ENCODE measurements around the gene EPHA3.
A peak's percentile ranks its signal among the peaks of the same experiment; 100 is the strongest.

Gene EPHA3

DNA sequence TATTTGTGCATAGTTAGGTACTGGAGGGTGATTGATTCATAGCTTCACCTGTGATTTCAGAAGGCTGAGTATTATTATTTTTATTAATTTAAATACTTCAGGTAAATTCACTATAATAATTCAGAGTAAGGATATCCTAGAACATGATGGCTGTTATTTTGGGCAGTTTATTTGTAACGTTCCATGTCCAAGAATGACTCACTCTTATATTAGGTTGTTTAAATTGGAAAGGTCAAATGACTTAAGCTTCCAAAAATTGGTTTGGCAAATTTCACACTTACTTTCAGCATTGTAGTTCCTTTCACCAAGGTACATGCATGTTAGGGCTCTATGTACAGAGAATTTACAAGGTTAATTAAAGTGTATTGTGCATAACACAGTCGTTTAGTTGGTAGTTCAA is 120.2 kb downstream of the EPHA3 start:
- peak; percentile 5 for DNase-seq (ENCODE audit: low read depth)

DNA sequence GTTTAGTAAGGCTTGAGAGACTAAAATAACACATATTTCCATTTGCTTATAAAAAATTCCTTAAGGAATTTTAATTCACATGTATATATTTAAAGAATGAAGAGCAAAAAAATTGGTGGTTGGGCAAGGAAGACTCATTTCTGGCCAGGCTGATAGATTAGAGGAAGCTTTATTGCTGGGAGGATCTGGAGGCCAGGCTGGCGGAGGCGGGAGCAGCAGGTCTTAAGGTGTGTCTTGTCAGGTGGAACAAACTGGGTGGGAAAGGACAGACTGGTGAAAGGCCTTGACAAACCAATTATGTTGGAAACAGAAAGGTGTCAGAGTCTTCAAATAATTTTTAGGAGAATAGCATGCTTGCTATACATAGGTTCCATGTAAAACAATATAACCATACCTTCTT is 124.7 kb downstream of the EPHA3 start:
- no peak for DNase-seq (ENCODE audit: low read depth)

DNA sequence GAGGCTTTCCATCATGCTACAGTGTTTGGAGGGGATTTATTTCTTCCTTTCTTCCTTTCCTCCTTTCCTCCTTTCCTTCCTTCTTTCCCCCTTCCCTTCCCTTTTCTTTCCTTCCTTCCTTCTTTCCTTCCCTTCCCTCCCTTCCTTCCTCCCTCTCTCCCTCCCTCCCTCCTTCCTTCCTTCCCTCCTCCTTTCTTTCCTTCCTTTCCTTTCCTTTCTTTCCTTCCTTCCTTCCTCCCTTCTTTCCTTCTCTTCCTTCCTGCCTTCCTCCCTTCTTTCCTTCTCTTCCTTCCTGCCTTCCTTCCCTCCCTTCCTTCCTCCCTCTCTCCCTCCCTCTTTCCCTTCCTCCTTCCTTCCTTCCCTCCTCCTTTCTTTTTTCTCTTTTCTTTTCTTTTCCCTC is 127.2 kb downstream of the EPHA3 start:
- DNase-seq (ENCODE audit: low read depth), result no peak

DNA sequence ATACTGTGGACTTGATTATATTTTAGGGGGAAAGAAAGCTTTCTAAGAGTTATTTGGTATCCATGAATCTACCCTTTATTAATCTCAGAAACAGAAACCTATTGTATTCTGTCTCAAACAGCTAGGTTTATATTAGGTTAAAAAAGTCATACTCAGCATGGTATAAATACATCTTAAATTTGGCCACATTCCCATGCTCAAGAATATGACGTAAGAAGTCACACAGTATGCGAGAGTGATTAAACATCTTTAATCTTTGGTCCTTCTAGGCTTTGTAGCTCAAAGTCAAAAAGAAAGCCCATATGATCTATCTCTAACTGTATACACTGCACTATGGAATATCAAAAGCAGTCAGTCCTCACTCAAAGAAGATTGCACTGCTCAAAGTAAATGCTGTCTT is 131.4 kb downstream of the EPHA3 start:
- DNase-seq (ENCODE audit: low read depth), result no peak

DNA sequence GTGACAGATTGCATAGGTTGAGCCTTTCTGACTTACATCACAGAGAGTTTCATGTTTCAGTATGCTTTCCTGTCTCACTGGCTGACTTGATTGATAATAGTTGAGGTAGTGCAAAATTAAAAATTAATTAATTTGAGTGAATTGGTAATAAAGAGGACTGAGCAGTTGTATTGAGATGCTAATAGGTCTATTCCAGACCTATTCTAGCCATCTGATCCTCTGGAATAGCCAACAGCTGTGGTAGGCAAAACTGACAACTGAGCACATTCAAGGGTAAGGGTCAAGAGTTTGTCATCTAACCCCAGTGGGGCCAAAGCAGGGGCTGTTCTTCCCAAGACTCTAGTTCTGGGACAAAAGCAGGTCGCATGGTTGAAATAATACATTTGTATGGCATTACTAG is 132.4 kb downstream of the EPHA3 start:
- DNase-seq (ENCODE audit: low read depth), result no peak

DNA sequence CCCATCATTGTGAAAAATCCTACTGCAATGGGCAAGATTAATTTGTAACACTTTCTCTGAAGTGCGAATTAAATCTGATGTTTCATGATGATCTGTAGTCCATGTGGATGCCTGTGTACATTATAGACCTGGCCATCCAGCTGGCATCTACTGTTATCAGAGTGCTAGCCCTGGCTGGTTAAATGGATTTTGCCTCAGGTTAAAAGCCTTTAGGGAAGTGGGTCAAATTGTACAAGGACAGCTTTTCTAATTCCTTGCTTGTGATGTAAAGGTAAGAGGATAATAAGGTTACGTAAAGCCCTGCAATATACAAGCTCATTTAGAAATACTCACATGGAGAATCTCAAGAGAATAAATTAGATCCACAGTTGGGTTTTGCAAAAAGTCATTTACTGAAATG is 138.2 kb downstream of the EPHA3 start:
- DNase-seq (ENCODE audit: low read depth), result no peak

DNA sequence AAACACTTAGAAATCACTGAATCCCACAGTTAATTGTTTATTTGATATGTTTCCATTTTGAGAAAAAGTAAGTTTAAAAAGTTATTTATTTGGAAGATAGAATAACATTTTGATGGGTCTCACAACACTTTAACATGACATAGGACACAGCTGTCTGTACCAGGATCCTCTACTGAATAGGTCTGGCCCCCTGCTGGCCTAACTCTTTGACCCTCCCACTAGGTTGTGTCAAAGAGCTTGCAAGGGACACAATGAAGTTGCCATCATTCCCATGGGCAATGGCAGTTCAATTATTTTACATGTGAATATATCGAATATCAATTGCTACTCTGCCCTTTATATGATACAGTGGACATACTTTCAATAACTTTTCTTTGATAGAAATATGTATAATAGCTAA is 138.9 kb downstream of the EPHA3 start:
- no peak for DNase-seq (ENCODE audit: low read depth)

DNA sequence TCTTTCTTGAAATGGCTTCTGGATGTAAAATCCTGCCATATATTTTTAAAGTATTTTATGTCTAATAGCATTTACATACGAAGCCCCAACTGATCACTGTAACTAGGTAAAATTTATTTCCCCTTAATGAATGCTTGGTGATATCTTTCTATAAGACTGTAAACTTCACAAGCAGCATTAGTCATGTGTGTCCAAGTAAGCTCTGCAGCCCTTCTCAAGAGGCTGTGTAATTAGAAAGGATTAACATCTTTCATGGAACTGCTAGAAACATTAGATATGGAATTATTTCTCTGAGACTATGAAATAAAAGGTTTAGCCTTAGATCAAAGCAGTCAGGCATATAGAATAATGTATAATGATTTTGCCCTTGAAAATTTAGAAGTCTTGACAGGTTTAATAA is 143.3 kb downstream of the EPHA3 start:
- no peak for DNase-seq (ENCODE audit: low read depth)

DNA sequence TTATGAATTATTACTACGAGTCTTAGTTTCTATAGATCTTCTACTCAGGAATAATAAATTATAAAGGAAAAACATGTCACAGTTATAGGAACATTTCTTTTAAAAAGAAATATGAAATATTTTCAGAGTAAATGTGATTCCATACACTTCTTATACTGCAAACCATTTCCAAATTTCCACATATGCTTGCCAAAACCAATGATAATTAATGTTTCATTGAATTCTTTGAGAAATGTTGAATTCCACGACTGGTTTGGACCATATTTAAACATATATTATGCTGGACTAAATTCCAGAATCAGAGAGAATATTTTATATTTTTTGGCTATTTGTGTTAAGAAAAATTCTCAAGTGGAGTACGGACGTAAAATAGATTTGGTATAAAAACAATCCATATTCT is 144.6 kb downstream of the EPHA3 start:
- no peak for DNase-seq (ENCODE audit: low read depth)

DNA sequence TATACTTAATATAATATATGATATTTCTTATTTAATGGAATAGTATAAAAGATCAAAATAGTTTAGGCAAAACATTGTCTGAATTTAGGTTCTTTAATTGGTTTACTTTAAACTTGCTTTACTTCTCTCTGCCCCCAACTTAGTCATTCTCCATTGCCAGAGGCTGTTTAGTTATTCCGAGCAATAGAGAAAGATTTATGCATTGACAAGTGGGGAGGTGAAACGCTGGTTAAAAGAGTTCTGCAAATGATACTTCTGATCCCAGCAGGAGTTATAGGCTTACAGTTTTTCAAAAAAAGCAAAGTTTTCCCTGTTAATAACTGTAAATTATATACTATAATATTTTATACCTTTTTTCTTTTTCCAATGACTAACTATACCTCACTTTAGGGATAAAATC is 145.4 kb downstream of the EPHA3 start:
- no peak for DNase-seq (ENCODE audit: low read depth)

DNA sequence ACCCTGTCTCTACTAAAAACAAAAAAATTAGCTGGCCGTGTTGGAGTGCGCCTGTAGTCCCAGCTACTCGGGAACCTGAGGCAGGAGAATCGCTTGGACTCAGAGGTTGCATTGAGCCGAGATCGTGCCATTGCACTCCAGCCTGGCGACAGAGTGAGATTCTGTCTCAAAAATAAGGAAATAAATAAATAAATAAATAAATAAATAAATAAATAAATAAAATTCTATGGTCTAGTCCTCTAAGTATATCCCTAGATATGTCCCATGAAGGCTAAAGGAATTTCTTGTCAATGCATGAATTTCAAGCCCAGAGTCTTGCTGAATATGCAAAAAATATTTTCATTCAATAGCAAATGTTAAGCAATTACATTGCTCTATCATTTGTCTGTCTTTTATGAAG is 149.0 kb downstream of the EPHA3 start:
- DNase-seq (ENCODE audit: low read depth), result no peak

DNA sequence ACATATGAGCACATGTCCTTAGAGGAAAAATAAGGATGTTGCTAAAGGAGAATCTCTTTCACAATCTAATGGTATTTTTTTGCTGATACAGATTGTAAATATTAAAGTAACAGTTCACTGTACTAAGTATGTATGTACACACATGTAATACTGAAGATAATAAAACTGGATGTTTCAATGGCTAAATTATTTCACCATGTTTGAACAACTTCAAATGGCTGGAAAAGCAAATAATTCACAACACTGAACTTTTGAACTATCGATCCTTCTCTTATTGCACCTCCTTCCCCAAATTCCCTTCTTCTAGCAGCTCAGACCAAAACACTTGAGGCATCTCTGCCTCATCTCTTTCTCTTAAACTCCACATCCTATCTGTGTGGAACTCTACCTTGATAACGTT is 149.5 kb downstream of the EPHA3 start:
- no peak for DNase-seq (ENCODE audit: low read depth)

DNA sequence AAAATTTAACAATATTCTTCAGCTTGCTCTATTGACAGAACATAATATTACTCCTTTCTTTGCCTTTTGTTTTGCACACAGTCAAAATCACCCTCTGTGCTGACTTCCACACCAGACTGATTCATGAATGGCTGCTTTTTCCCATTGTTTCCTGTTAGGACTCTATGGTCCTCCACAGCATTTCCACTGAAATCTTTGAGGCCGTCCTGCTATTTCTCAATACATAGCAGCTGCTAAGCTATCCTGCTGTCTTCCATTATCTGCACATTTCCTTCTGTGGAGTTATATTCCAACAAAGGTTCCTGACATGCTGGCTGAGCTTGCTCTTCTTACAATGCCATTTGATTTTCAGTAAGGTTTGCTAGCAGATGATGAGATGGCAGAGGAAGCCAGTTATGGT is 153.3 kb downstream of the EPHA3 start:
- DNase-seq (ENCODE audit: low read depth), result no peak

DNA sequence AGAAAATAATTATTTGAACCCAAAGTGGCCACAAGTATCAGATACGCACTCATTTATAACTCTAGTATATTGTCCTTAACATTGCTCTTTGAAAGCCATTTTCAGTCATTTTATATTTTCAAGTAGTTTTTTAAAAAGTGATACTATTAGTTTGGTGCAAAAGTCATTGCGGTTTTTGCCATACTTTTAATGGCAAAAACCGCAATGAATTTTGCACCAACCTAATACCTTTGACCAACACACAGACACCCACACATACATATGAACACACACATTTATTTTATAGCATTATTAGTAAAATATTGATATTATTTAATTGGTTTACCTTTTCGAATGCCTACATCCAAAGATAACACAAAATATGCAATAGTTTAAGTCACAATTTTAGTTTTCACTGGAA is 154.3 kb downstream of the EPHA3 start:
- no peak for DNase-seq (ENCODE audit: low read depth)

DNA sequence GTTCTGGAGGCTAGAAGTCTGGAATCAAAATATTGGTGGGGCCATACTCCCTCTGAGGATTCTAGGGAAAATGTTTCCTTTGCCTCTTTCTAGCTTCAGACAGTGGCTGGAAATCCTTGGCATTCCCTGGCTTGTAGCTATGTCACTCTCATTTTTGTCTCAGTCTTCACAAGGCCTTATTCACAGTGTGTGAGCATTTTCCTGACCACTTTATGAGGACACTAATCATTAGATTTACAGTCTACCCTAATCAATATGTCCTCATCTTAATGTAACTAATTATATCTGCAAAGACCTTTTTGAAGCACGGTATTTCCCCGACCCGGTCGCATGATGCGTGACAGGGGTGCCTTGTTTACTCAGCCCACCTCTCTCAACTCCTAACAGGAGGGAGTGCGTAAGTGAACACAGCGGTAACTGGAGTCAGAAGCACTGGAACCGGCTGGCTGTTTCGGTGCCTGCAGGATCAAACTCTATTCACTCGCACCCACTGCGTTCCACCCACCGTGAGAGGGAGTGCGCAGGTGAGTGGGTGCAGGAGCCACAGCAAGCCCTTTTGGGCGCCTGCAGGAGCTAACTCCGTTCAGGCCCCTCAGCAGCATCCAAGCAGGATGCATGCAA is 155.0 kb downstream of the EPHA3 start:
- no peak for DNase-seq (ENCODE audit: low read depth)

DNA sequence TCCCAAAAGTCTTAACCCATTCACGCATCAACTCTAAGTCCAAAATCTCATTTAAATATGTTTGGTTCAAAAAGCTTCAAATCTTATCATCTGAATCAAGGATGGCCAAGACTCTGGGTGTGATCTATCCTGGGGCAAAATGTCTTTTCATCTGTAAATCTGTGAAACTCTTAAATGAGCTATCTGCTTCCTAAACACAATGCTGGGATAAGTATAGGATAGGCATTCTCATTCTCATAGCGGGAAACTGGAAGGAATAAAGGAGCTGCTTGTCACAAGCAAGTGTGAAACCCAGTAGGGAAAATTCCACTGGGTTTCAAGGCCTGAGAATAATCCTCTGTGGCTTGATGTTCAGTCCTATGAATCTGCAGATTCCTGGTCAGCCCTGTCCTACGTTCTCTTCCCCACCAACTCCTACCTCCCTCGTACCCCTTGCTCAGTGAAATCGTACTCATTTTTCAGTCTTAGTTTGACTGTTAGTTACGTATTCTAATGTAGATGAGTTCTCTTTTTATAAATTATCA is 156.7 kb downstream of the EPHA3 start:
- no peak for DNase-seq (ENCODE audit: low read depth)

DNA sequence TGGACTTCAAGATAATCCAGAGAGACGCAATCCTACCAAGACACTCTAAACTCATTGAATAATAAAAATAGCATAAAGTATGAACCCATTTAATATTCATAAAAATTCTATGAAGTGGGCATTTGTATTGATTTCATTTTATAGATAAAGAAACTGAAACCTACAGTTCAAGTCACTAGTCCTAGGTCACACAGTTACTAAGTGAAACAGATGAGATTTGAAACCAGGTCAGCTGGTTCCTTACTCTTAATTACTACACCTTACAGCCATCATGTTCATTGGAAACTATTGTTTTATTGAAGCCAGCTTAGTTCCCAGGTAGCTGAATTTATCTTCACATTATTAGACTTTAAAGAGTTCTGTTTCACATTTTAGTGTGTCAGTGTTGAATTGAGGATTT is 158.7 kb downstream of the EPHA3 start:
- DNase-seq (ENCODE audit: low read depth), result no peak

DNA sequence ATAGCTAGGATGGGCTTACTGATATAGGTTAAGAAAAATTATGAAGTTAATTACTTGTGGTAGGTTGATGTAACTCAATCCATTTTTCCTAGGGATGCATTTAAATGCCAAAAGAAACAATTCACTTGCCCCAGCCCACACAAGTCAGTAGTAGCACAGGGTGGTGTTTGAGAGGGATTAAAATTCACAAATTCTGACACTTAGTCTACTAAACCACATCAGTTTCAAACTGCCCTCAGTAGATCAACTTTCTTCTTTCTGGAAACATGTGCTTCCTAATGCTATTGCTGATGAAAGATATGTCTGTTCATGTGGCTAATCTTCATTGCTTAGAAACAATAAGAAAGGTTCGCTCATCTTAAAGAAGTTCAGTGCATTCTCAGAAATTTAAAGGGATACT is 160.6 kb downstream of the EPHA3 start:
- no peak for DNase-seq (ENCODE audit: low read depth)

DNA sequence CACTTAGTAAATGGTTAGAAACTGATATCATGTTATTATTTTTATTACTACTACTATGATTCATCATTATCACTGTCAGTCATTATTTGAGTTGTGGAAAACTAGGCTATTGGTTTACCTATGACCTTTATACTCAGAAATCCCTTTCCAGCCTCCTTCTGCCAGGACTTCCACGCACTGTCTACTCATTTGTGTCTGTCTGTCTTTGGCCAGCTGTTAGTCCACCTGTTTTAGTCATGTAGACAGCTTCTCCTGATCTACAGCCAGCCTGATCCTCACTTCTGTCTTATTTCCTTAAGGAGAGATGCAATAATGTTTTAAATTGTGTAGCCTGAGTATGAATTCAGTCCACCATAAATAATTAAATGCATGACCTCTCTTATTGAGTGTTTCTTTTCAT is 162.8 kb downstream of the EPHA3 start:
- no peak for DNase-seq (ENCODE audit: low read depth)

DNA sequence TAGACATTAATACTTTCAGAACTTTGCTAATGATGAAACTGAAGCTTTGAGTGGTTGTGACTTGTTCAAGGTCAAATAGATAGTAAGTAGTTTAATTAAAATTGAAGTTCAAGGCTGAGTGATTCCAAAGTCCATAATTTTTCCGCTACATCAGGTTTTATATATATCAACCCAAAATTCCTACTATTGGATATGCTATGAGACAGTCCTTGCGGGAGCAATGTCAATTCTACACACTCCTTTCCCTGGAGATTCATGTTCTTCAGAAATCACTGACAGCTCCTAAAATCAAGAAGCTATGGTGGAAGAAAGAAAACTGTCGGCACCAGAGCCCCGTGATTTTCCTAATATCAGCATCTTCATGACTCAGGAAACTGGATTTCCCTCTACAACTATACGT is 167.6 kb downstream of the EPHA3 start:
- DNase-seq (ENCODE audit: low read depth), result no peak

DNA sequence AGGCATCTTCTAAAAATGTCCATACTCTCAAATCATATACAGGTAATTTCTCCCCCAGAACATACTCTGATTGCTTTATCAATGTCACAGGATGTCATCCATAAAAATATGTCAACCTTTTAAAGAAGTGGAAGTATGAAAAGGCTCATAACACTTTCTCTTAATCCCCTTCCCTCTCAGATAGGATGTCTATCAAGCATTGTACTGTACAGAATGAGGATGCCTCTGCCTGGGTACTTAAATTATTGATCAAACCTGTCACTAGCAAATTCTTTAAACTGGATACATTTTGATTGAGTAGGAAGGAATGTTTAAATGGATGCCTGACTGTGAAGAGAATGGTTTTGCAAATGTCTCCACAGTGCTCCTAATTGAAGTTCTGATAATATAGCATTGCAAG is 168.7 kb downstream of the EPHA3 start:
- DNase-seq (ENCODE audit: low read depth), result no peak

DNA sequence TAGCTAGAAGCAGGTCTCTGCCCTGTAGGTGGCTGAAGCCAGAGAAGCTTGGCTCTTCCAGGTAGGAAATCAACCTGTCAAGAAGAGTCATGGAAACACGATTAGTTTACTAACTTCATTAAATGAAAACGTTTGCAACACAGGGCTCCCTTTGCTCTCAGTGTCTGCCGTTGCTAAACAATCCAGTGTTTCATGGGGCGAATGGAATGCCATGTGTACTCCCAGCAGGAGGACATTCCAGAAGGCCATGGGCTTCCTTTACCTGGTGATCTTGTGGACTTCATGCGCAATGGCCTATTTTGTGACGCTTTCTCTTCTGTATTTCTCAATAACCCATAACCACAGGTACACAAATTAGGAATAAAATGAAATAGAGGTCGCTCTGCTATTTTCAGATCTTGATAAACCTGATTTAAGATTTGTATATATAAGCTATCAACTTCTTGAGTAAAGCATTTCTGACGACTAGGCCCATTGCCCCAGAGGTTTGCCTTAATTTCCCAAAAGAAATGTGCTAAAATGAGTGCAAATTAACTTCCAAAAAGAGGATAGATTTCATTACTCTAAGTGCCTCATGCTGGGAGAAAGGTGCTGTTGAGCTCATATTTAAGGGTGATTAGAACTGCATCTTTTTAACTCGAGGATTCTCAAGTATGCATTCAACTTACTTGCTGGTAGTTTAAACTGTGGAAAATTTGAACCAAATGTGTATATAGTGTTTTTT is 171.0 kb downstream of the EPHA3 start:
- no peak for DNase-seq (ENCODE audit: low read depth)

DNA sequence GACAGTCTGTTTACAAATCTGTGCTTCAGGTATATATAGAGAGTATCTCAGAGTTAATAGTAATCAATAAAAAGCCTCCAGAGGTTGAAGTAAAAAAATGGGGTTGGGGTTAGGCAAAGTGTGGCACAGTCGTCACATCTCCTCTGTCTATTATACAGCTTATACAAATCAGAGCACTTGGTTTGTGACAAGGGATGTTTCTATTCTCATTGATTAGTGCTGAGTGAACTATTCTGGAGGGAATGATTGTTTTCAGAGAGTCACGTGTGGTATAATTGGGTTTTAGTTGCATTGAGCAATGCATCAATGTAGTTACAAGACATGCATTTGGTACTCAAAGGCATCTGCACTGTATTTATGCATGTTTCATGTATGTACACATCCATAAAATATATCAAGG is 172.9 kb downstream of the EPHA3 start:
- DNase-seq (ENCODE audit: low read depth), result no peak

DNA sequence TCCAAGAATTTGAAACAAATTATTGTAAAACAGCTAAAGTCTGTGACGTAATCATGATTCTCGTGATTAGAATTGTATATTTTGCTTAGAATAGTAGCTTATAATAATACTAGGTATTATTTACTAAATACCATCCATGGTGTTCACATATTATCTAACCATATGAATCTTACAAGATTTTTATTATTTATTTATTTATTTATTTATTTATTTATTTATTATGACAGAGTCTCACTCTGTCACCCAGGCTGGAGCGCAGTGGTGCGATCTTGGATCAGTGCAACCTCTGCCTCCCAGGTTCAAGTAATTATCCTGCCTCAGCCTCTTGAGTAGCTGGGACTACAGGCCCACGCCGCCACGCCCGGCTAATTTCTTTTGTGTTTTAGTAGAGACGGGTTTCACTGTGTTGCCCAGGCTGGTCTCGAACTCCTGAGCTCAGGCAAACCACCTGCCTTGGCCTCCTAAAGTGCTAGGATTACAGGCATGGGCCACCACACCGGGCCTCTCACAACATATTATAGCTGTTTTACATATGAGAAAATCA is 173.5 kb downstream of the EPHA3 start:
- DNase-seq (ENCODE audit: low read depth), result no peak

Measured in fibroblast of the conjunctiva (primary cell).